Kidney (tissue), 14 donors: ENCODE data around the gene PEX11A. TPM values are rescaled to one million over a fixed set of nuclear protein-coding genes. Genes with fewer than 3 reads are reported as not detected.

Experiments used
- DNase-seq, 5 donors: peaks; one replicate each; pipeline ENCODE4 v3.0.0-alpha.2; 2013 to 2020
- FAIRE-seq: peaks from 2 replicates; lab custom pipeline; 2012; peaks lifted over from hg19 to GRCh38; lab: Jason Lieb, UNC
- H3K27ac ChIP-seq, 2 donors: one replicate each; pipeline ENCODE4 v1.7.0; 2013; ENCODE audit warnings: low read depth in 2 of 2, low read length in 2 of 2, inconsistent platforms in 1 of 2
- H3K27me3 ChIP-seq: one replicate; pipeline ENCODE4 v1.7.1; 2013; ENCODE audit warnings: low read length, inconsistent platforms; ENCODE audit not compliant: control insufficient read depth, insufficient read depth
- H3K36me3 ChIP-seq, 3 donors: one replicate each; pipeline versions ENCODE4 v1.7.0 to v1.7.1; 2013; ENCODE audit warnings: low read length in 3 of 3, control low read depth in 1 of 3, inconsistent platforms in 1 of 3; ENCODE audit not compliant: insufficient read depth in 3 of 3, control insufficient read depth in 2 of 3
- H3K4me1 ChIP-seq, 3 donors: one replicate each; pipeline versions ENCODE4 v1.7.0 to v1.7.1; 2013; ENCODE audit warnings: low read length in 3 of 3, inconsistent platforms in 1 of 3, low read depth in 1 of 3; ENCODE audit not compliant: control insufficient read depth in 2 of 3, insufficient read depth in 2 of 3
- H3K4me3 ChIP-seq, 3 donors: one replicate each; pipeline versions ENCODE4 v1.7.0 to v1.8.1; 2013; ENCODE audit warnings: low read length in 3 of 3, control low read depth in 1 of 3, inconsistent platforms in 1 of 3
- H3K9ac ChIP-seq, 3 donors: one replicate each; pipeline versions ENCODE4 v1.7.0 to v1.7.1; 2013; ENCODE audit warnings: low read length in 3 of 3, control low read depth in 1 of 3, inconsistent platforms in 1 of 3
- H3K9me3 ChIP-seq, 3 donors: one replicate each; pipeline versions ENCODE4 v1.7.0 to v1.7.1; 2013; ENCODE audit warnings: low read length in 3 of 3, control low read depth in 1 of 3, inconsistent platforms in 1 of 3; ENCODE audit not compliant: control insufficient read depth in 2 of 3, insufficient read depth in 1 of 3
- CTCF ChIP-seq: IDR thresholded peaks from 3 replicates; pipeline ENCODE4 v1.5.1; 2012; ENCODE audit warnings: mild to moderate bottlenecking, moderate library complexity, borderline replicate concordance; ENCODE audit not compliant: insufficient read depth; ENCODE audit errors: extremely low read depth
- intact Hi-C: fragments of 100-400 bp; cut with DNase I; formaldehyde crosslinking; loops from one replicate; pipeline ENCODE4 v1.11.1; 2022
- polyA plus RNA-seq: library from polyadenylated mRNA; stranded (reverse); fragments of 350-450 nt; fragmentation: Illumina TruSeq; extraction: RNeasy Lipid Tissue Mini Kit (QIAGEN cat#74804); gene quantifications from one replicate; pipeline ENCODE4 v1.2.3, GENCODE V29; 2014; ENCODE audit warnings: low read depth, low replicate concordance; ENCODE audit not compliant: insufficient read depth
- total RNA-seq: library from RNA; stranded (reverse); fragmentation: NEBNext Ultra II Directional; extraction: Animal tissue kit (Norgen Biotek cat#: 25700); gene quantifications from one replicate; pipeline ENCODE4 v1.2.1, GENCODE V29; 2021
- donor health status: control.
- donor health status: control.
- donor health status: control.
- donor health status: control.
- donor health status: control.
- donor health status: DM: yes; HTN: yes; CAD: no.
- donor health status: Normal renal cell carcinoma (clear cell type).

Gene PEX11A
- total and polyA plus RNA-seq, 2 donors from 2014 or later = 7.7 to 13.7 TPM

GRCh38 chr15:89659295-89659694 is 31.3 kb downstream of the PEX11A start:
- H3K27ac ChIP-seq = no peak overlapping the region

GRCh38 chr15:89657686-89658200 is 32.8 kb downstream of the PEX11A start:
- H3K27ac ChIP-seq = no peak overlapping the region
- DNase-seq = no peak
- H3K9ac ChIP-seq = no peak overlapping the region
- no peaks in the 10 kb centered on the region for H3K27me3 ChIP-seq
- no peaks in the 10 kb centered on the region for H3K9me3 ChIP-seq
- no peak for FAIRE-seq
- no peak for TF ChIP-seq CTCF
- H3K36me3 ChIP-seq = no peaks in the 10 kb centered on the region
- no peak overlapping the region for H3K4me3 ChIP-seq
- intact Hi-C loops = no loop called here
- peaks cover 0 to 4% (median 0%) of the 10 kb centered on the region in 3 donors for H3K4me1 ChIP-seq

More at GRCh38 chr15:89659295-89659694, 31.3 kb downstream of the PEX11A start:
- no peak overlapping the region for H3K9ac ChIP-seq
- DNase-seq (no peak), FAIRE-seq (no peak)
- no peaks in the 10 kb centered on the region for H3K9me3 ChIP-seq
- H3K4me1 ChIP-seq = peaks cover 0 to 4% (median 0%) of the 10 kb centered on the region in 3 donors
- H3K27me3 ChIP-seq = no peaks in the 10 kb centered on the region
- intact Hi-C loops = no loop called here
- TF ChIP-seq CTCF = no peak
- H3K36me3 ChIP-seq = no peaks in the 10 kb centered on the region
- H3K4me3 ChIP-seq = no peak overlapping the region

- Histone ChIP-seq H3K27me3 (no peaks in the 10 kb centered on the region), H3K4me1 (no peaks in the 10 kb centered on the region), H3K36me3 (no peaks in the 10 kb centered on the region), H3K9ac (no peak overlapping the region), H3K9me3 (no peaks in the 10 kb centered on the region), H3K27ac (no peak overlapping the region), H3K4me3 (no peak overlapping the region)
- no peak for DNase-seq
- FAIRE-seq = no peak
- intact Hi-C loops = no loop called here
- TF ChIP-seq CTCF = no peak
Measured at GRCh38 chr15:89656116-89656815, 34.3 kb downstream of the PEX11A start.
